SU-DHL-6 (cell line): ENCODE data around the gene RAB39B.

ENCODE experiments used
- H2AFZ ChIP-seq: fragments of 200-600 bp; sonication (generic); 2 replicates; pipeline ENCODE4 v1.6.1; 2014; ENCODE audit warnings: low read depth, mild to moderate bottlenecking, moderate library complexity, mixed read lengths, antibody characterized with exemption, low read length; ENCODE audit not compliant: severe bottlenecking
- H3F3A ChIP-seq: fragments of 200-600 bp; shearing (Covaris generic); 2 replicates; pipeline ENCODE4 v1.6.0; 2016; ENCODE audit warnings: antibody characterized with exemption, mild to moderate bottlenecking; ENCODE audit not compliant: insufficient read depth
- H3K27ac ChIP-seq: fragments of 200-600 bp; sonication (generic); 2 replicates; pipeline ENCODE4 v1.5.1; 2016; ENCODE audit warnings: low read depth, mild to moderate bottlenecking, low read length, moderate library complexity, mixed read lengths
- H3K27me3 ChIP-seq: fragments of 200-600 bp; sonication (generic), shearing (Covaris generic); 2 replicates; pipeline ENCODE4 v1.6.0; 2014; ENCODE audit warnings: mild to moderate bottlenecking, low read length
- H3K36me3 ChIP-seq: fragments of 200-600 bp; sonication (generic); 2 replicates; pipeline ENCODE4 v1.6.1; 2014; ENCODE audit warnings: mild to moderate bottlenecking, low read length, mixed read lengths
- H3K4me2 ChIP-seq: fragments of 300-600, 200-600 bp; shearing (Covaris generic), sonication (generic); 2 replicates; pipeline ENCODE4 v1.6.0; 2014; ENCODE audit warnings: low read length, low read depth, mild to moderate bottlenecking; ENCODE audit not compliant: poor library complexity, severe bottlenecking
- H3K4me3 ChIP-seq: fragments of 200-600 bp; sonication (generic); 2 replicates; pipeline ENCODE4 v1.5.1; 2014; ENCODE audit warnings: antibody characterized with exemption, low read length, mild to moderate bottlenecking, mixed read lengths; ENCODE audit not compliant: insufficient read depth, poor library complexity, severe bottlenecking
- H3K79me2 ChIP-seq: fragments of 200-600 bp; sonication (generic); 2 replicates; pipeline ENCODE4 v1.6.1; 2014; ENCODE audit warnings: mild to moderate bottlenecking, low read length, moderate library complexity; ENCODE audit not compliant: insufficient read depth
- H3K9ac ChIP-seq: fragments of 200-600 bp; sonication (generic); 2 replicates; pipeline ENCODE4 v1.7.0; 2014; ENCODE audit warnings: mild to moderate bottlenecking, low read length
- H3K9me2 ChIP-seq: fragments of 200-600 bp; sonication (generic); replicated peaks from 2 replicates; pipeline ENCODE4 v1.6.1; 2014; ENCODE audit warnings: low read length; ENCODE audit not compliant: insufficient read depth
- H3K9me3 ChIP-seq: fragments of 200-600 bp; sonication (generic); 2 replicates; pipeline ENCODE4 v1.6.1; 2014; ENCODE audit warnings: low read length, mixed read lengths; ENCODE audit not compliant: insufficient read depth
- H4K20me1 ChIP-seq: fragments of 200-600 bp; sonication (generic); 2 replicates; pipeline ENCODE4 v1.6.1; 2014; ENCODE audit warnings: low read depth, mild to moderate bottlenecking, antibody characterized with exemption, low read length, moderate library complexity, mixed read lengths
- CTCF ChIP-seq: fragments of 200-600 bp; sonication (generic); IDR thresholded peaks from one replicate; pipeline ENCODE4 v1.5.1; 2017; ENCODE audit warnings: antibody characterized with exemption, mild to moderate bottlenecking, low read length, moderate library complexity; ENCODE audit not compliant: insufficient read depth, poor library complexity, severe bottlenecking
- EZH2phosphoT487 ChIP-seq: fragments of 200-600 bp; sonication (generic), shearing (Covaris generic); conservative IDR thresholded peaks from 2 replicates; pipeline ENCODE4 v1.6.1; 2018; ENCODE audit warnings: mild to moderate bottlenecking, antibody characterized with exemption, low read length, moderate library complexity, mixed read lengths

RAB39B gene

GRCh38 chrX:155211208-155211607, 53.1 kb downstream of the RAB39B start:
- H3K27ac ChIP-seq, result no peak overlapping the region
- H3K9me3 ChIP-seq, result no peaks in the 10 kb centered on the region
- no peak overlapping the region for H3K9ac ChIP-seq
- no peak overlapping the region for H3K4me3 ChIP-seq
- no peaks in the 10 kb centered on the region for H3K27me3 ChIP-seq
- H3F3A ChIP-seq, result no peaks in the 10 kb centered on the region; the same call in 1 of the 2 replicates
- no peak for TF ChIP-seq EZH2phosphoT487
- no peak for TF ChIP-seq CTCF
- H3K79me2 ChIP-seq, result no peaks in the 10 kb centered on the region
- no peaks in the 10 kb centered on the region for H3K36me3 ChIP-seq
- H2AFZ ChIP-seq, result no peak overlapping the region
- no peaks in the 10 kb centered on the region for H4K20me1 ChIP-seq
- no peaks in the 10 kb centered on the region for H3K9me2 ChIP-seq
- H3K4me2 ChIP-seq, result no peak overlapping the region
